ENCODE measurements around the gene SYAP1.
"Not testable (repeated sequence)": the region's sequence is repeated elsewhere in the genome, so short reads cannot be mapped to it uniquely, and the experiment has no call there.

The SYAP1 gene

DNA sequence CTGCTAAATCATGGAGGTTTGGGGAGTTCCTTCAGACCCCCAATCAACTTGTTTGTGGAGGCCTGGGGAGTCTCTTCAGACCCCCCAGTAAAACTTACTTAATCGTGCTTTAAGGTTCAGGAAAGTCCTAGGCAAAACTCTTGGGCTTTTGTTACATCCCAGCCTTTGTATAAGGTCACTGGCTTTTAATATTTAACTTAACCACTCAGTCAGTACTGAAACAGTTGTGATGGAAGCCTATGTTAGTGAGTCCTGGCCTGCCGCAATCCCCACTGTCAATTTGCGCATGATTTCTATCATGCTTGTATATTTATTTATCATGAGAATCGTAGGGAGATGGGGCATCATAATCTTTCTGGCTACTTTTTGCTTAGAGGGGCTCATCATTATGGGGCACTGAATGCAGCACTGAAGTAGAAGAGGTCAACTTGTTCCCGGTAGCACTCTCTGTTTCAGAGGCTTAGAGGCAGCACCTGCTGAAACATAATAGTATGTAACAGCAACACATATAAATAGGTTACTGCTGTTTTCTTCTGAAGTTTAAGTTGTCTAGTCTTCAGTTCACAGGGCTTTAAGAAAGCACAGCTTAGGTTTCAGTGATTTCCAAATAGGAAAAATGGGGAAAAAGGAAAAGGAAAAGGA is 7.1 kb downstream of the SYAP1 start:
- not testable (repeated sequence) for DNase-seq

DNA sequence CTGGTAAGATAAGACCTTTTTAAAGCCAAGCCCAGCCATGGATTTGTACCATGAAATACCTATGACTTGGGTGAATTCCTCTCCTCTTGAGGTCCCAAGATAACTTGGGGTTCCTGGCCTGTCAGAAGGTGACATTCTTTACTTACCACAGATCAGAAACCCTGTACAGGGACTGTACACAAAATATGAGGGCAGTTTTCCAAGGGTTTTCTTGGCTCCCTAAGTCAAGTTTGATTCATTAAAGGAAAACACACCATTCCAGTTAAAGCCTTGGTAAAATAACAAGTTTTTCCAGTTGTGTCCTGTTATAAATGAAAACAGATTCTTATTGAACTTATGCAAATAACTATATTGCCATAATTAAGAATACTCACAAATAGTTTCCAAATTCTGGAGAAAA is 8.2 kb downstream of the SYAP1 start:
- DNase-seq: no peak

DNA sequence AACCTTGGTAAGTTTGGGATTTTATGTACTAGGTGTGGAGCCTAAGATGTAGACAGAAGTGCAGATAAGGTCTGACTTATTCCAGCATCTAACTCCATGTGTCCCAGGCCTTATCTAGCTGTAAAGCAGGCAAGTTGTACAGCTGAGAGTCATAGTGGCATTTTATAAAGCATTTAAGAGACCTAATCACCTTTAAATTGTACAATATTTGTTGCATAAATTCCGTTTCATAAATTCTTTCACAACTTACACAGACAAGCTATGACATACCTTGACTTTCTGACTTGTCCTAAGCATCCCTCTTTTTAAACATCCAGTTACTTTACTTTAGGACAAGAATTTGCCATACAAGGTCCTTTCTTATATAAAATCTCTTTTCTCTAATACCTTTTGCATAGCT is 11.0 kb downstream of the SYAP1 start:
- DNase-seq: no peak

DNA sequence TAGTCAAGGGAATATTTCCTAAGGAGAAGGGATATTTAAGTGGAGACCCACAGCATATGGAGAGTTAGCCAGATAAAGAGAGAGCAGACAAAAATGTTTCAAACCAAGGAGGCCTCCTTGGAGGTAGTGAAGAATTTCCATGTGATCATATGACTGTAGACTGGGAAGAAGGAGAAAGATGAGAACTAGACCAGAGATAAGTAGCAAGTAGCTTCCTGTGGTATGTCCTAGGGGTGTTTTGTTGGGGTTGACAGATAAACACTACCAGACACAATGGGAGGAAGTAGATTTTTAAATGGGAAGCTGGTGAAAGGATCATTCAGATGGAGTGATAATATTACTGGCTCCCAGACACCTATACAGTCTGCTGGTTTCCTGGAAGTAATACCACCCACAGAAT is 13.6 kb downstream of the SYAP1 start:
- no peak for DNase-seq

DNA sequence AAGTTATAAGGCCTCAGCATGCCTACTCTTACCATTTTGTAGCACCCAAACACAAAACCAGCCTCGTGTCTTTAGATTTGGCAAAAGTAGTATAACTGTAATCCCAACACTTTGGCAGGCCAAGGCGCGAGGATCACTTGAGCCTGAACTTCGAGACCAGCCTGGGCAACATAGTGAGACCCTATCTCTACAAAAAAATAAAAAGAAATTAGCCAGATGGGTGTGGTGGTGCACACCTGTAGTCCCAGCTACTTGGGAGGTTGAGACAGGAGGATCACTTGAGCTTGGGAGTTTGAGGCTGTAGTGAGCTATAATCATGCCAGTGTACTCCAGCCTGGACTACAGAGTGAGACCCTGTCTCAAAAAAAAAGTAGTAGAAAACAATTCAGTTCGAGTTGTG is 17.6 kb downstream of the SYAP1 start:
- no peak for DNase-seq

DNA sequence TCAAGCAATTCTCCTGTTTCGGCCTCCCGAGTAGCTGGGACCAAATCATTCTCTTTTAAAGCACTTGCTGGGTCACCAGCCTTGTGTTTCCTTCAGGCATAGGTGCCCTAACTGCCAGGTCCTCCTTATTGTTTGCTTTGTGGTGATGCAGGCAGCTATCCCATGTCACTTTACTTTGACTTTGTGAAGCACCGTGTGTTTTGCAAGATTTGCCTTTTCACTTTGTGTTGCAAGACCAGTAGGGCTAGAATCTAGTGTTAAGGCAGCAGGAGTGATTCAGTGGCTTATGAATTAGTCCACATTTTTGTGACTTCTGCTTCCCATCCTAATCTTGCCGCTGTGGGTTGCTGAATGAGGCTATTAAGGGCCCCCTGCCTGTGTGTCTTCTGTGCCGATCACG is 20.2 kb downstream of the SYAP1 start:
- DNase-seq: no peak

DNA sequence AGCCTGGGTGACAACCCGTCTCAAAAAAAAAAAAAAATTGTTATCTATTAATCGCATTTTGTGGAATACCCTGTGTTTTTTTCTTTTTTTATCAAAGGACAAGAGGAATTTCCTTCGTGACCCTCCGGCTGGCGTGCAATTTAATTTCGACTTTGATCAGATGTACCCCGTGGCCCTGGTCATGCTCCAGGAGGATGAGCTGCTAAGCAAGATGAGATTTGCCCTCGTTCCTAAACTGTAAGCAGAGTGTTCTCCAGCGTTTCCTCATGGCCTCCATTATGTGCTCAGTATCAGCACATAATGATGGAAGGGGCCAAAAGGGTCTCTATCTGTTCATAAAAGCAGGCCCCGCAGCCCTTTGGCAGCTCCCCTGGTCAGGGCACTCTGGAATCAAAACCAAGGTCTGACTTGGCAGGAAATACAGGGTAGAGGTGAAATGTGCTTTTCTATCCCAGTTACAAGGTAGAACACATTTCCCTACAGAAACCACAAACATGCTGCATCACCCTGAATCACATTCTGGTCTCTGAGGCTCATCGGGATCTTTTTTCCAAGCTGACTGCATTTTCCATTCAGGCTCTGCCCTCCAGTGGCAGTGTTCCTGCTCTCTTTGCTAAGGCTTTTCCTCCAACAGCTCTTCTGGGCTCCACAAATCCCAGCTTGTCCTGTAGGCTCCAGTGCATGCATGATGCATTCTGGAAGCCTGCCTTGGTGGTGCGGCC is 24.4 kb downstream of the SYAP1 start:
- no peak for DNase-seq

DNA sequence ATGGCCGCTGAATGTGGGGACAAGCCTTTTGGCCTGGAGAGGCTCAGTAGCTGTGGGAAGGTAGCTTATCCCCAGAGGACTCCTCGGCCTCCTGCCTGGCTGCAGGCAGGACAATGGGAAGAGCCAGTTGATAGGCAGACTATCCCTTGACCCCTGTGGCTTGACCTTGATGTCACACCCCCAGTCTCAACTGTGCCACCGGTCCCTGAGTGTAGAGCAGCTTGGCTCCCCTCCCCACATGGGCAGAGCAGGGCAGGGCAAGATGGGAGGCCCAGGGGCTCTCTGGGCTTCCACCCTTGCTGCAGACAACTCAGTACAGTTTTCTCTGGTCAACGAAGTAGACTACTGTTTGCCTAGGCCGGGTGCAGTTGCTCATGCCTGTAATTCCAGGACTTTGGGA is 25.7 kb downstream of the SYAP1 start:
- DNase-seq: no peak

DNA sequence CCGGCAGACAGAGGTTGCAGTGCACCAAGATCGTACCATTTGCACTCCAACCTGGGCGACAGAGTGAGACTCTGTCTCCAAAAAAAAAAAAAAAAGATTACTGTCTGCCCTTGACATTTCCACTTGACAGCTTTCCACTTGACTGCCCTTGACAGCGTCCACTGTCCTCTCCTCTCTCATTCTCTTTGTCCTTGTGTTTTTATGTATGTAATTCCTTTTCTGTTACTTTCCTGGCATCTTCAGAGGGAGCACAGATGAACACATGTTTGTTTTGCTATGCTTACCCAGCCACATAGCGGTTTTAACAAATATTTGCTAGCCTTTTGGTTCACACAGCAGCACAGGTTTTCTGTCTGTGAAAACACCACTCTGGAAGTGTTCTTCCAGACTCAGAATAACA is 26.2 kb downstream of the SYAP1 start:
- DNase-seq: no peak

DNA sequence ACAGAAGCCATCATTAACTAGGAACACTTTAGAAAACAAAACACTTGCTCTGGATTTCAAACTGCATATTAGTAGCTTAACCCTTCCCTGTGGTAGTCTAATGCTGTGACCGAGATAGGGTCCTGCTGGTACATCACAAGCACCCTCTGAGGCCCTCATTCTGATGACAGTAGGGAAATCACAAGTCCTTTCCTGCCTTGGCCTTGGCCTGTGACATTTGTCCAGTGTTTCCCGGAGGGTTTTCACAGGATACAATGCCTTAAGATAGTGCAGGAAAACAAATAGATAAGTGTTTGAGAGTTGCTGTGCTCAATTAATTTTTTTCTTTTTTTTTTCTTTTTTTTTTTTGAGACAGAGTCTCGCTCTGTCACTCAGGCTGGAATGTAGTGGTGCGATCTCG is 29.0 kb downstream of the SYAP1 start:
- DNase-seq: no peak

DNA sequence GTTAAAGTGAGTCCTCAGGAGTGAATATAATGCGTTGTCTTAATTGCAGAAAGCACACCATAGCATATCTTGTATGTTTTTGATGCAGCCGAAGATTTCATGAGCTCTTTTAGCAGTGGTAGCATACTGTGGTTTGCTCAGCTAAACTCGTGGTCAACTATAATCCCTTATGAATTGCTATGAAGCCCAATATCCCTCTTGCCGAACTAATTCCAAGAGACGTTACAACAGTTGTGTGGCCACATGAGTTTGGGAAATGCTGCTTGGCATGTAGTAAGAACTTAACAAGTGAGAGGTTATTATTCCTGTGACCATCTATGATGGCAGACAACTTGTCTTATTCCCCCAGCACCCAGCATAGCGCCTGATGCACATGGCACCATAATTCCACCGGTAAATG is 30.7 kb downstream of the SYAP1 start:
- DNase-seq: no peak

DNA sequence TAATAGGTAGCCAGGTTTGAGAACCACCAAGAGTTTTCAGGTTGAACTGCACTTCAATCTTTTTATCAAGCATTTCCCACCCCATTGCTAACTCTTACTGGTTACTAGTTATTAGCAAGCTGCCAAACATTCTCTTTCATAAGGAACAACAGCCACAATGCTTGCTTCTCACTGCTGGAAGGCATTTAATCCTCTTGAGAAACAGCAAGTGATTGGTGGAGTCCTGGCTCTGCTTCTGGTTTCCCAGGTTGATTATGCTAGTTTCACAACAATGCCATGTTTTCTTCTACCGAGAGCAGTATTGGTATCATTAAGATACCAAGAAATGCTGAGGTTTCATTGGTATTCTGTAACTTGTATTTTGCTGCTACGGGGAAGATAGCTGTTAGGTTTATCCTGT is 34.6 kb downstream of the SYAP1 start:
- DNase-seq: no peak

DNA sequence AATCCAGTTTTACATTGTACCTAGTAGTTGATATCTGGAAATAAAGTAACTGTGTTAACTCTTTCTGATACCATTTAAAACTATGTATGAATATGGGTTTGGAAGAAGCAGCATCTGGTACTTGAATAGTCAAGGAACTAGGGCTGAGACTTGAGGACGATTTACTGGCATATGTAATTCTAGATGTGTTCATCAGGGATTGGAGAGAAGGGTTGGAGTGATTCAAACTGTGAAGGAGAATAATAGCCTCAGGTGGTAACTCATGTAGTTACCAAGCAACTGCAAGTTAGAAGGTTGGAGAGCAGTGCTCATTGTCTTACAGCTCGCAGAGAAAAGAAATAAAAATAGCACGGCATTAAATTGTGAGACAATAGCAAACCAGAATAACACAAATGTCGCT is 37.3 kb downstream of the SYAP1 start:
- DNase-seq: no peak

DNA sequence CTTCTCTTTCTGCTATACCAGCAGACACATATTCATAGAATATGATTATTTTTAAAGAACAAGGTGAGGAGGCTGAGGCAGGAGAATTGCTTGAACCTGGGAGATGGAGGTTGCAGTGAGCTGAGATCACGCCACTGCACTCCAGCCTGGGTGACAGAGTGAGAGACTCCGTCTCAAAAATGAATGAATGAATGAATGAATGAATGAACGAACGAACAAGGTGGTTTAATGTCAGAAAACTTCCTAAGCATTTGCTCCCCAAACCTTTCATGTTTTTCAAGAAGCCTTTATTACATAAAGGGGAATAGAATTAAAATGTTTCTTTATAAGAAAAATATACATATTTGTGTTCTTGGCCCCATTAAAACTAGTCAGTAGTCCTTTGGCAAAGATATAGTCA is 42.1 kb downstream of the SYAP1 start:
- not testable (repeated sequence) for DNase-seq

DNA sequence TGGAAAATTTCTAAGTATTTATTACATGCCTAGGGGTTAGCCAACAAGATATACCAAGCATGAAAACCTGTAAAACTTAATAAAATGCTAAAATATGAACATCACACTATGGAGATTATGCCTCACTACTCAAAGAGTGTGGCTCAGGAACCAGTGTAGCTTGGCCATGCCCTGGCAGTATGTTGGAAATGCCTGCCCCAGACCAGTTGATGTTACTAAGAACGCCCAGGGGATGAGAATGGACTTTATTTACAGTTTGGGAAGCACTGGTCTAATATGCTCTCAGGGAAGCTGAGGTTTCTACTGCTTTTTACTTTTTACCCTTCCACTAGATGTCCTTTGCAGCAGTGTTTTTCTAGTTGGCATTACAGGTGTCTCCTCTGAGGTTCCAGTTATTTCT is 43.2 kb downstream of the SYAP1 start:
- no peak for DNase-seq

DNA sequence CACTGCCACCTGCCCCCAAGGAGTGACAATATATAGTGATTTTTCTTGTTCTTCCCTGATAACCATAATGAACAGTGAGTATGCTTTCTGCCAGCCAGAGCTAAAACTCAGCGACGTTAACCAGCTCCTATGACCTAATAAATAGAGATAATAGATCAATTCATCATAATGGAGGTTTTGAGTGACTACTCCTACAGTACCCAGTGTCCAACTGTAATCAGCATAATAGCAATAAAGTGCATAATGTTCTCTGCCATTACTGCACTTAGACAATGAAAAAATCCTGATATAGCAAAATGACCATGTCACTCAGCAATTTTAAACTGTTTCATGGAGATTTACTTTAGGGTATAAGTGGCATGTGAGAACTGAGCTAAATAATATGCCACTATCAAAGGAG is 46.2 kb downstream of the SYAP1 start:
- peak in 1 of 2 experiments; percentile 2 for DNase-seq

DNA sequence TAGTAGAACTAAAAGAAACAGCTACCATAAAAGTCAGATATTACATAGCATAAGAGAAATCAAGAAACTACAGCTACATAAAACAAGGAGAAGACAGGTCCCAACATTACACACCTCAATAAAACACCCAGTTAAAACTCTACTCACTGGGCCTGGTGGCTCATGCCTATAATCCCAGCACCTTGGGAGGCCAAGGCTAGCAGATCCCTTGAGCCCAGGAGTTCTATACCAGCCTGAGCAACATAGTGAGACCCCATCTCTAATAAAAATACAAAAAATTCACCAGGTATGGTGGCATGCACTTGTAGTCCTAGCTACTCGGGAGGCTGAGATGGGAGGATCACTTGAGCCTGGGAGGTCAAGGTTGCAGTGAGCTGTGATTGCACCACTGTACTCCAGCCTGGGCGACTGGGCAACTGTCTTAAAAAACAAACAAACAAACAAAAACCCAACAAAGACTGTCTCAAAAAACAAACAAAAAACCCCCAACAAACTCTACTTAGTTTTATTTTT is 51.6 kb downstream of the SYAP1 start:
- no peak for DNase-seq

DNA sequence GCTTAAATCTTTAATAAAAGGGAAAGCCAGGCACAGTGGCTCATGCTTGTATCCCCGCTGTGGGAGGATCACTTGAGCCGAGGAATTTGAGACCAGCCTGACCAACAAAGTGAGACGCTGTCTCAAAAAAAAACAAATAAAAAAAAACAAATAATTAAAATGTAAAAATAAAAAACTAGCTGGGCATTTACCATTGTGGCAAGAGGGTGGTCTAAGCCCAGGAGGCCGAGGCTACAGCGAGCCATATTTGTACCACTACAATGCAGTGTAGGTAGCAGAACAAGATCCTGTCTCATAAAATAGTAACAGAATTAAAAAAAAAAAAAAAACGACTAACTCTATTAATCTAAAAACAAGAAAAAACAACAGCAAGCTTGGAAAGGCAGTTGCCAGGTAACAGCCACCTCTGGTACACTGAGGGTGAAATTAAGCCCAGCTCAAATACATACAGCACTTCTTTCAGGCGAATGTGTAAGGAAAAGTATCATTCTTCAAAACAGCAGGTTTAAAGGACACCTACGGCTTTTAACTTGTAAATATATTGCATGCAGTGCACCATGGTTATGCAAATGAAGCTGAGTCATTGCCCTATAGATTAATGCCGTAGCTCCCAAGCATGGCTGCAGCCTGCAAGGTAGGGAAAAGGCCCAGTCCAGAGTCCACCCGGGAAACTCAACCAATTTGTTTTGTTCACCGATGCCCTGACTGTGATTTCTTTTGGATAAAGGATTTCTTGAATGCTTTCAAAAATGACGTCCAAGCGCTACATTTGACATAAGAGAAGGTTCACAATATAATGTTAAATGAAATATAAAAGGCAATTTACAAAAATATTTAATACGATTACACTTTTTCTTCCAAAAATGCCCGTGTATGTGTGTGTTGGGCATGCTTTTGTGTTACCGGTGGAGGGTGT is 52.3 kb downstream of the SYAP1 start:
- DNase-seq: peak; percentile 3 to 32

DNA sequence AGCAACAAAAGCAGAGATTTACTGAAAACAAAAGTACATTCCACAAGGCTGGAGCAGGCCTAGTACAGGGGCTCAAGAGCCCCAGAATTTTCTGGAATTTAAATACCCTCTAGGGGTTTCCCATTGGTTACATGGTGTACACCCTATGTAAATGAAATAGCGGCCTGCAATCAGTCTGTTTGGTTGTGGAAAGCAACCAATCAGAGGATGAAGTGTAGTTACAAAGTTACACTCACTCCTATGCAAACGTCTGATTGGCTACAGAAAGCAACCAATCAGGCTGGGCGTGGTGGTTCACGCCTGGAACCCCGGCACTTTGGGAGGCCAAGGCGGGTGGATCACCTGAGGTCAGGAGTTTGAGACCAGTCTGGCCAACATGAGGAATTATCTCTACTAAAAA is 53.0 kb downstream of the SYAP1 start:
- no peak for DNase-seq

DNA sequence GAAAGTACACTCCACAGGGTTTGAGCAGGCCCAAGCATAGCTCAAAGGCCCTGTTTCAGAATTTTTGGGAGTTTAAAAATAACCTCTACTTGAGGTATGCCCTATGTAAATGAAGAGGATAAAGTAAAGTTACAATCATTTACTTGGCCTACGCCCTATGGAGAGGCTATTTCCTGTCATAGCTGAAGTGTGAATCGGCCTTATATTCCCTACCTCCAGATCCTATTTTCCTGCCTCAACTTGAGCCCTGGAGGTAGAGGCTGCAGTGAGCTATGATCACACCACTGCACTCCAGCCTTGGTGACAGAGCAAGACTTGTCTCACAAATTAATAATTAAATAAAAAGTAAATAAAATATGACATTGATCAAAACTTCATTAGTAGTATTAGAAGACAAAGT is 55.3 kb downstream of the SYAP1 start:
- DNase-seq: no peak

DNA sequence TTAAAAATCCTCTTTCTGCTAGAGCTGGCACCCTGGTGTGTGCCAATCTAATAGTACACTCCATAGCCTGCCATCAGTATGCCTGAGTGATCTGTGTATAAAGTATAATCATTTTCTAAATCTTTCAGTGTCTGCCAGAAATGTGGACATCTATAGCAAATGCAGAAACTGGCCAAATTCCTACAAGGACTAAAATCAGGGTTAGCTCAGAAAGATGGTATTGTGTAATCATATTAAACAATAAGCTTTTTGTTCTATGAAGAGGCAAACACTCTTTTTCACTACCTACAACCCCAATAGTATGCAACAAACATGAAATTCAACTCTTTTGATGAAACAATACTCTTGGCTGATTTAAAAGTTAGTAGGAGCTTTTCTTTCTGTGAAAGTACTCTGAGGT is 59.1 kb downstream of the SYAP1 start:
- no peak for DNase-seq

DNA sequence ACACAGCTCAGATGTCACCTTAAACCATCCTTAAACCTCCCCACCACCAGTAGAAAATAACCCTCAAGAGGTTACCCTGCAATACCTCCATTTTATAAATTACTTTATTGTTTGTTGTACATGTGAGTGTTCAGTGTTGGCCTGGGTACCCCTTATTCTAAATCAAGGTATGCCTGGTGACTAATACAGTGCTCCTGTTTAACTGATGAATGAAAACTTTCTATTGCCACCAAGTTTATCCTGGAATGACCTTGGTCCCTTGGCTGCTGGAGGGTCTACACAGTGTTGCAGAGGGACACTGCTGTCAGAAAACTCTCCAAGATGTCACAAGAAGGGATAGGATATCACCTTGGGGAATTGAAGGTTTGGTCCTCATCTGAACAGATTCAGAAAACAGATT is 59.6 kb downstream of the SYAP1 start:
- no peak for DNase-seq

DNA sequence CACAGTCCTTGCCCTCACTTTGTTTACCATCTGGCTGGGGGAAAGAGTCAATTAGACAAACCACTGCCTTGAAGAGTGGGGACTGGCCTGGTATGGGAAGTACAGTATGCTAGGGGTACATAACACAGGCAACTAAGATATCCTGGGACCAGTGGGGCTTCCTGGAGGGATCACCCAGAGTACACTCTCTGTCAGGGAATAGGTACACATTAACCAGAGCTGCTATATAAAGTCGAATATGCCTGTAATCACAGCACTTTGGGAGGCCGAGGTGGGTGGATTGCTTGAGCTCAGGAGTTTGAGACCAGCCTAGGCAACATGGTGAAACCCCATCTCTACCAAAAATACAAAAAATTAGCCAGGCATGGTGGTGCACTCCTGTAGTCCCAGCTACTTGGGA is 60.4 kb downstream of the SYAP1 start:
- not testable (repeated sequence) for DNase-seq

DNA sequence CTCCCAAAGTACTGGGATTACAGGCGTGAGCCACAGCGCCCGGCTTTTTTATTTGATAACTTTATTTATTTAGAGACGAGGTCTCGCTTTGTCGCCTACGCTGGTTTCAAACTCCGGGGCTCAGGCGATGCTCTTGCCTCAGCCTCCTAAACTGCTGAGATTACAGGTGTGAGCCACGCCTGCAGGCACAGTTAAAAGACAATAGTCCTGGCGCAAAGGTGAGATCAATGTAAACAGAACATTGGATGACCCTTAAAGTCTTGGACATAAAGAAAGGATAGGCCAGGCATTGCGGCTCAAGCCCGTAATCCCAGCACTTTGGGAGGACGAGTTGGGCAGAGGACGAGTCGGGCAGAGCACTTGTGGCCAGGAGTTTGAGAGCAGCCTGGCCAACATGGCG is 64.0 kb downstream of the SYAP1 start:
- DNase-seq: no peak
